ENCODE data around the gene GPRIN3. TPM values are rescaled to one million over a fixed set of nuclear protein-coding genes. Genes with fewer than 3 reads are reported as not detected.
"Not testable (repeated sequence)": the region's sequence is repeated elsewhere in the genome, so short reads cannot be mapped to it uniquely, and the experiment has no call there.

The GPRIN3 gene
- total RNA-seq, 1 donor from 2014 or later, result 7.4 TPM

DNA sequence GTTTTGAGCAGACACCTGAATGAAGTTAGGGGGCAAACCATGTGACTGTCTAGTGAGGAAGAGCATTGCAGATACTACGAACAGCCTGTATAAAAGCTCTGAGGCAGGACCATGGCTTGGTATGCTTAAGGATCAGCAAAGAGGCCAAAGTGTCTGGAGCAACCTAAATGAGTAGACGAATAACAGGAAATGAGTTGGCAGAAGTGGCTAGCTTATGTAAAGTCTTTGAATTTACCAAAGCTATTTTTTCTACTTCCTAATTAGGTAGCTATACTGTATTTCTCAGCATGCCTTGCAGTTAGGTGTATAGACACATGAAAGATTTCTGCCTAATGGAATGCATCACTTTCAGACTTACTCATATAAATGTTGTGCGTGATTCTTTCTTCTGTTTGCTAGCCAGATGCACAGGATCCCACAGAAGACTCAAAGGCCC lies 9.3 kb upstream of the GPRIN3 start:
- ATAC-seq (peak; percentile 13), DNase-seq (no peak)
- intact Hi-C loops (cut with micrococcal nuclease), result no loop called here

DNA sequence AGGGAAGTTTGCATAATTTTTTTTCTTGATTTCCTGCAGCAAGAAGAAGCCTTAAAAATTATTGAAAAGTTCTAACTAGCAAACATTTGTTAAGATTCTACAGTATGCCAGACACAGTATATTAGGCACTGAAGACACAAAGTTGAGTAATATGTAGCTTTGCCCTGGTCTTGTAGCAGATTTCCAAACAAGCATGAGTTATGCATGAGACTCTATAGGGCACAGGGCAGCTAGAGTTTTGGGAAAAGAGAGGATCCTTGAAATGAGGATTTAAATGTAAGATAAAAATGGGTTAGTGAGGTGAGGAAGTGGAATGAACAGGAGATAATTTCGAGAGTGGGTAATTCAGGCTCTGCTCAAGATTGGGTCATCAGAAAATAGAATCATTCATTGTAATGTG lies 8.6 kb upstream of the GPRIN3 start:
- intact Hi-C loops (cut with micrococcal nuclease), result no loop called here
- ATAC-seq (no peak), DNase-seq (no peak)

DNA sequence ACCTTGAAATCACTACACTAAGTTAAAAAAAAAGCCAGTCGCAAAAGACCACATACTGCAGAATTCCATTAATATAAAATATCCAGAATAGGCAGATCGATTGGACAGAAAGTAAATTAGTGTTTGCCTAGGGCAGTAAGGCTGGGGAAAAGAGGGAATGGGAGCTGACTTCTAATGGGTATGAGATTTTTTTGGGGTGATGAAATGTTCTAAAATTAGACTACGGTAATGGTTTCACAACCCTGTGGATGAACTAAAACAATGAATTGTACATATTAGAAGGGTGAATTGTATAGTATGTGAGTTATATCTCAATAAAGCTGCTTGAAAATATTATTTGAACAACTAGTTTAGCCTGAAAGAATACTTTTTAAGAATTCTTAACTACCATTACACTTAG lies 6.7 kb upstream of the GPRIN3 start:
- DNase-seq (no peak), ATAC-seq (no peak)
- intact Hi-C loops (cut with micrococcal nuclease), result no loop called here

DNA sequence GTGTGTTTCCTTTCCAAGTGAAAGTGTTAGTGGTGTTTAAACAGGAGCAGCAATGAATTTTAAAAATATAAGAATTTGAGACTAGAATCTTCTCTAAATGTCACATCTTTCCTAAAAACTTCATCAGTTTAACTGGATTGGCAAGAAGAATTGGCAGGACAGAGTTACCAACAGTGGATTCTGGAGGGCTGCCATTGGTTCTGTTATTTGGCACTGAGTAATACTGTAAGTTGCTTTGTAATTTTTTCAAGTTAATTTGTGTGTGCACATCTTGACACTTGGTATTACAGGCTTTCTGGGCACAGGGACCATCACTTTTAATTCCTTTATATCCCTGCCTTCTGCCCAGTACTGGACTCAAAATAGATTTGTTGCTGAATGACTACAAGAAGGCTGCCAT lies 4.5 kb upstream of the GPRIN3 start:
- no peak for DNase-seq
- intact Hi-C loops (cut with micrococcal nuclease), result no loop called here
- ATAC-seq, result no peak

DNA sequence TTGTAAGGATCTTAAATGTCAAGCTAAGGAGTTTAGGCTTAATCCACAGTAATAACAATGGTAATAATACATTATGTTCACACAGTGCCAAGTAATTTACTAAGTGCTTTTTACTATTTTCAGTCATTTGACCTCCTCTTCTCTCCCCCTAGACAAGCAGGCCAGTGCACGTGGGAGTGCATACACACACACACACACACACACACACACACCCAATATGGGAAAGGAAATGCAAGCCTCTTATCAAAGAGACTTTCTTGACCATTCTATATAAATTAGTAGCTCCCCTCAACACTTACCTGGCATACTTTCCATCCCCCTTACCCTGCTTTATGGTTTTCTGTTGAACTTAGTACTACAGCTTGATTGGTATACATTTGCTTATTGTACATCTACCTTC lies 3.8 kb upstream of the GPRIN3 start:
- intact Hi-C loops (cut with micrococcal nuclease), result no loop called here

DNA sequence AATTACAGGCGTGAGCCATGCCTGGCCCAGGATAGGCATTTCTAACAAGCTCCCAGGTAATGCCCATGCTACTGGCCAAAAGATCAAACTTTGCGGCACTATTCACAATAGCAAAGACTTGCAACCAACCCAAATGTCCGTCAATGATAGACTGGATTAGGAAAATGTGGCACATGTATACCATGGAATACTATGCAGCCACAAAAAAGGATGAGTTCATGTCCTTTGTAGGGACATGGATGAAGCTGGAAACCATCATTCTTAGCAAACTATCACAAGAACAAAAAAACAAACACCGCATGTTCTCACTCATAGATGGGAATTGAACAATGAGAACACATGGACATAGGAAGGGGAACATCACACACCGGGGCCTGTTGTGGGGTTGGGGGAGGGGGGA lies 1.6 kb upstream of the GPRIN3 start:
- not testable (repeated sequence) for DNase-seq, ATAC-seq
- intact Hi-C loops (cut with micrococcal nuclease), result loop anchor here (10.0 kb wide), 1 partner anchor 54 kb away; no protein-coding TSS in a partner anchor

More for the DNA sequence above, 3.8 kb upstream of the GPRIN3 start:
- DNase-seq (no peak), ATAC-seq (no peak)

DNA sequence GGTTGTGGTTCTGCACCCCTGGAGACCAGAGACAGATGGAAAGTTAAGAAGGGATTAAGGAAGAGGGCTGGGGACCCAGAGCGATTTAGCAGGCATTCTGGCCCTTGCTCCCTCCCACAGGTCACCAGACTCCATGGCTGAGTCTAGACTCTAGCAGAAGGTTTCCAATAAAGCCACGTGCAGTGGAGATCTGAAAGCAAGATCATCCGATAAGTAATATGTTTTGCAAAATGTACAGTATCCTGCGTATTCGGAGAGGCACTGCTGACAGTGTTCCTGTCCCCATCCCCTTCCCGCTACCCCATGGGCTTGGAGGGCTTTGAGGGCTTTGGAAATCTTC lies 531 bp upstream of the GPRIN3 start:
- intact Hi-C loops (cut with micrococcal nuclease), result loop anchor here (10.0 kb wide), 1 partner anchor 53 kb away; no protein-coding TSS in a partner anchor
- ATAC-seq (peak; percentile 32), DNase-seq (no peak)

DNA sequence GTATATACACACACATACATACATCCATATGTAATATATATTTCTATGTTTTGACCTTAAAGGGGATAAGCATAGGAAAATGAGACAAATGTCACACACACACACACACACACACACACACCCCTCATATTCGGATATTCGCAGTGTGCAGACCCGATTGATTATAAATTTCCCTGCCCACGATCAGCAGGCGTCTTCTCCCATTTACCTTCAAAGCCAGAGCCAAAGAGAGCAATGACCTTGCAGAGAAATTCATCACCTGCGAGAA lies 488 bp downstream of the GPRIN3 start:
- DNase-seq (no peak), ATAC-seq (no peak)
- intact Hi-C loops (cut with micrococcal nuclease), result loop anchor here (10.0 kb wide), 1 partner anchor 52 kb away; no protein-coding TSS in a partner anchor

DNA sequence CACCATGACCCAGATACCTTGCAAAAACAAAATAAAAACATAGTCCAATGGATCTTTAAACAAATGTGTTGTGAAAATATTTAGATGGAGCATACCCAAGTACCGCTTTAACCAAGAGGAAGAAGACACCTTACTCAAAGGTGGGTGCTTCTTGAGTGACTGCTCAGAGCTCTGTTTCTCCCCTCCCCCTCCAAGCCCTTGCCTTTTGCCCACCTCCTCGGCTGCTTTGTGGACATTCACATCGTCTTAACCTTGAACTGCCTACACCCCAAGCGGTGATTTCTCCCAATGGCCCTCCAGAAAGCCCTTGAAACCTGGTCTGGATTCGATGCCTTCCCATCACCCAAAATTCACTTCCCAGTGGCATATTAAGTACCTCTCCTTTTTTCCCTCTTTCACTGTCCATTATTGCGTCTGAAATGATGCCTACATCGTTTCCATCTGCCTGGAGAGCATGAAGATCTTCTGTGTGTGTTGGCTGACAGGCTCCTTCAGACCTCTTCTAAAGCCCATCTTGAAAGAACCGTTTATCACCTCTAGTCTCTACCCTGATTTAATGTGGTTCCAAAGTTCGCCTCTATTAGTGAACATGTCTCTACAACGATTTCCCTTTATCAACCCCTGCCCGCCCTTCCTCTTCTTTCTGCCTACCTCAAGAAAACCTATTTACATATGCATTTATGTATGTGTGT lies 968 bp downstream of the GPRIN3 start:
- ATAC-seq (peak; percentile 25), DNase-seq (no peak)
- intact Hi-C loops (cut with micrococcal nuclease), result loop anchor here (10.0 kb wide), 1 partner anchor 52 kb away; no protein-coding TSS in a partner anchor

DNA sequence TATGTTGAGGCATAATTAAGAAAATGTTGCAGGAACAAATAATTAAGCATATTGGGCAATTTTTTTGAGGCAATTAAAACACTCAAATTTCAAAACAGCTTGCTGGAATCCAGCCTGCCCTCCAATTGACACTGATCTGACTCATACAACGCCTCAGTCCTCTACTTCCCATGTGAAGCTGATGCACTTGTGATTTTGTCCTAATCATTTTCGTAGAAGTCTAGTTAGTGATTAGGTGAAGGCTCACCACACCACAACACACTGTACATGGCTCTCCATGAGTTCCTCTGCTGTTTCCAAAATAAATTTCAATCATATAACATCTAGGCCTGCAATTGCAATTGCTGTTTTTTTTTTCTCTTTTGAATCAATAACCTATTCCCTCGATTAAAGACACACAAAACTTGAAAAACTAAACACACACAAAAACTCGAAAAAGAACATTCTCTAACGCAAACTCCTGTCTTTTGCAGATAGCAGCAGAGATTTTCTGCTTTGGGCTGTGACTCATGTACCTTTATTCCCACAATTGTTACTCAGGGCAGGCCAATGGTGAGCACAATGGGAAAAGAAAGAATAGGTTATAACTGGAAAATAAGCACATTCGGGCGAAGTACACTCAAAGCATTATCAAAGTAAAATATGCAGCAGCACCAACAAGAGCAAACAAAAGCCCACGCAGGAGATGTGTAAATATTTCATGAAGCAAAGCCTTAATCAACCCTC lies 1.7 kb downstream of the GPRIN3 start:
- intact Hi-C loops (cut with micrococcal nuclease), result loop anchor here (10.0 kb wide), 1 partner anchor 51 kb away; no protein-coding TSS in a partner anchor
- ATAC-seq, result peak; percentile 28
- no peak for DNase-seq

DNA sequence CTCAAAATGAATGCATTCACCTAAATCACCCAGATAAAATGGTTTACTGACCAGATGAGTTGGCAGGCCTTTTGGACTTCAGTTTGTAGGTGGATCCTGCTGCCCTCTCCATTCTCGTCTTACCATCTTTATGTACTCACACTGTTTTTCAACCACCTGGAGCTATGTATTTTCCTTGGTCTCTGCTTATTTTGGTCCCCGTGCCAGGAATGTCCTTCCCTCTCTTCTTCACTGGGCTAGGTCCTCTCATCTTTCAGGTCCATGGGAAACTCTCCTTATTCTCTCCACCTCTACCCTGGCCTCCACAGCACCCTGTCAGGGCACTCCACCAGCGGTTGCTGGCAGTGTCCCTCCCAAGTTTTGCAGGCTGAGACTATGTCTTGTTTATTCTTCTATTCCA lies 2.6 kb downstream of the GPRIN3 start:
- ATAC-seq, result no peak
- intact Hi-C loops (cut with micrococcal nuclease), result loop anchor here (10.0 kb wide), 1 partner anchor 50 kb away; no protein-coding TSS in a partner anchor
- no peak for DNase-seq

DNA sequence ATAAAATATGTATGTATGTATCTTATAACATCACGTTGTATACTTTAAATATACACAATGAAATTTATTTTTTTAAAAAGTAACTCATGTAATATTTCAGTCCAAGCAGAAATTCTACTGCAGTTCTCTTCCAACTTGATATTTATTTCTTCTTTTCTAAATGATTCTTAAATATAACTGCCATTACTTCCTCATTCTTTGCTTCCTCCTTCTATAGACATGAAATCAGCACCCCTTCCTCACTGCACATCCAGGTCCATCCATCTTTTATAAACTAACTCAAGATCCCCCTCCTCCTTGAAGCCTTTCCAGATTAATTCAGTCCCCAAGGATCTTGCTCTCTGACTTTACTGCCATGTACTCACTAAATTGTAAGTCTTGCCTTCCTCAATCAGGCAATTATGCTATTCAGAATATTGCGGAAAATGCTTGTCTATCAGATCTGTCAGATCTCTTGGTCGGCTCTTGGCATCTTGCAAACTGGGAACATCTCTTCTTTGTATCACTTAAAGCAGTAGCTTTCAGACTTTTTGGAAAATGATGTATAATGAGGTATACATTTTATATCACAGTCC lies 3.7 kb downstream of the GPRIN3 start:
- ATAC-seq (no peak), DNase-seq (no peak)
- intact Hi-C loops (cut with micrococcal nuclease), result loop anchor here (10.0 kb wide), 1 partner anchor 49 kb away; no protein-coding TSS in a partner anchor

DNA sequence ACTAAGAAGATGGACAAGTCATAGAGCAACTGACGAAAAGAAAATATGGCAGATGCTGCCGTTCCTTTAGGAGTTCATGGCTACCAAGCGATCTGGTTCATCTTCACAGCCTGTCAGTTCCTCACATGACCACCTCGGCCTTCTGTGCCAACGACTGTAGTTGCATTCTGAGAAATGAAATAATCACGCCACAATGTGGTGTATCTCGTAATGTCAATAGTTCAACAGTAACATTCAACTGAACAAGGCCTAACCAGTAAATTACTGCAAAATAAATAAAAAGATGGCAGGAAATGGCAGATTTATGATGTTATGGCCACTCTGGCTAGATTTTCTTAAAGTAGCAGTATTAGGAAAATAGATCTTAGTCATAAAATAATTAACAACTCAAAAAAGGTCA lies 4.4 kb downstream of the GPRIN3 start:
- peak; percentile 24 for ATAC-seq
- peak; percentile 35 for DNase-seq
- intact Hi-C loops (cut with micrococcal nuclease), result loop anchor here (10.0 kb wide), 1 partner anchor 48 kb away; no protein-coding TSS in a partner anchor

DNA sequence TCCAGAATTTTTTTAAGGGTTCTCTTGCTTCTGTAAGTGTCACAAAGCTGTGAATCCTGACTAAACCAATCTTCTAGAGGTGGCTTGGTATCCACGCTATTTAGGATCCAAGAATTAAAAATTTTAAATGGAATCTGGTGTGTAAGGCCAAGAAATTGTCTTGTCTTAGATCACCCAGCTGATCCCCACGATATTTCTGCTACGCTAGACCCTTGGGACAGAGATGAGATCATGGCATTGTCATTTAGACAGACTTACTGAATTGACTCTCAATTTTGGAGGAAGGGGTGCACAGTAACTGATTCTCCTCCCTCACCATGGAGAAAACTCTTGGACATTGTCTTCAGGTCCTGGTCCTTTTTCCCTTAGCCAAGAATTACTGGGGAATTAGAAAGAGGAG lies 5.7 kb downstream of the GPRIN3 start:
- intact Hi-C loops (cut with micrococcal nuclease), result loop anchor here (10.0 kb wide), 1 partner anchor 47 kb away; no protein-coding TSS in a partner anchor
- no peak for DNase-seq
- ATAC-seq, result no peak

DNA sequence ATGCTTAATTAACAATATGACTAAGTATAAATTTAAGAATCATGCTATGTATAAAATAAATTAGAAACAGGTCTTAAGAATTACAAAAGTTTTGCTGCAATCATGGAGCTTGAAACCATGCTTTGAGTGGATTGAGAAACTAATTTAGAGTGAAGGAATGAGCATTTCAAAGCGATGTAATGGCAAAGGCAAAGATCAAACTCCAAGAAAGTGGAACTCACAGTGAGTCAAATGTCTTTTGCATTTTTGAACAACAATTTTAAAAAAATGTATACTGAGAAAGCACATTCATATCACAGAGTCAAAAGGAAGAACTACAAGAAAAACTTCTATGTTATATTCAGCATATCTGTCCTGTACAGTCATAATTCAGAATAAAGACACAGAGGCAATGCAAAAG lies 6.6 kb downstream of the GPRIN3 start:
- DNase-seq (no peak), ATAC-seq (no peak)
- intact Hi-C loops (cut with micrococcal nuclease), result loop anchor here (10.0 kb wide), 1 partner anchor 46 kb away; no protein-coding TSS in a partner anchor

DNA sequence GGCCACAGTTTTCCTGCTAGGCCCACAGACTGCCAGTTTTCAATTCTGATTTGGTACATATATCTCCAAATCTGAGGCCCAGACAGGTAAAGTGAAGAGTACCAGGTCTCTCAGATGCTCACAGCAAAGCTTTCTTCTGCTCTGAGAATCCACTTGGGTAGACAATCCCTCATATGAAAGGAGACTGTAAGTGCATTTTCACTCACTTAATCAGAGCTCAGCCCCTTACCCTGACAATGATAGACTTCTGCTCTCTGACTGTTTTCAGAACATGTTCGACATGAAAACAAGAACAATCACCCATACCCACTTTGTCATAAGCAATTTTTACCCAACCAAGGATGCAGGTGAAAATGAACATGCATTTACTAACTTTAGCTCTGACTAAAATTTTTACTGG lies 7.1 kb downstream of the GPRIN3 start:
- DNase-seq (no peak), ATAC-seq (no peak)
- intact Hi-C loops (cut with micrococcal nuclease), result loop anchor here (10.0 kb wide), 1 partner anchor 46 kb away; no protein-coding TSS in a partner anchor

DNA sequence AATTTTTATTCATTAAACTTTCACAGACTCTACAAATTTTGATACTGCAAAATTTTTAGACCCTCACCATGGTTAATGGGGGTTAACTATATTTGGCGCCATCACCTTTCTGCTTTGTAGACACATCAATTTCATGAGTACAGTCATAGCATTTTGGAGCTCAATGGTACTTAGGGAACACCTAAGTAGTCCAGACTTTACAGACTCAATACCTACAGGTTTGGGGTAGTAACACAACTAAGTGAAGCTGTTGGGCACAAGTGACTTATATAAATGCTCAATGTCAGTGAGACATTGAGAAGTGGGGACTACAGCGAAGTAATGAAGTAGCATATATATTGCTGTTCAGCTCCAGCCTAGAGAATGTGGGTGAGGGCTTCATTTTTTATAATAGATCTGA lies 7.5 kb downstream of the GPRIN3 start:
- intact Hi-C loops (cut with micrococcal nuclease), result loop anchor here (10.0 kb wide), 1 partner anchor 45 kb away; no protein-coding TSS in a partner anchor
- ATAC-seq, result no peak
- no peak for DNase-seq

DNA sequence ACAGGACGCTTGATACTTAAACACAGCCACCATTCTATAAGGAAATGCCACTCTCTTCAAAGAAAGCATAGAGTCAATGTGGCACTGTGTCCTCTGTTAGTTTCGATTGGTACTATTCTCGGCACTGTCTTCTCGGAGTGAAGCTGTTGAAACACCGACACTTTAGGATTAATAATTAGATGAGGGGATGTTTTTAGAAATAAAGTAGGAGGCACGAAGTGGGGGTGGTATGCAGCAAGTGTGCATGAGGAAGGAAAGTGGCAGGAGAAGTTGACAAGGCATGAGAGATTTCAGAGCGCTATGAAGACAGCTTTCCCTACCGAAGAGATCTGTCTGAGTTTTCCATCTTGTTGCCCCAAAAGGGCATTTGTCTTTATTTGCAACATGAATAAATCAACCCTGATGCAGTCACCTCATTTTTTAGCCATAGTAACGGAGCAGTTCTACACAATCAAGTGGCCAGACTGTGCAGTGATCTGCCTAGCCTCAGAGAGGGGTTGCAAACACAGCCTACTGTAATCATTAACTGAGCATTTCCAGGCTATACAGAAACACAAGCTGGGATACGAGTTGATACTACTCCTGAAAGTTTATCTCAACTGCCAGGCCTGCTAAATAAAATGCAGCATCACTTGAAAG lies 8.3 kb downstream of the GPRIN3 start:
- DNase-seq (no peak), ATAC-seq (peak; percentile 58)
- intact Hi-C loops (cut with micrococcal nuclease), result no loop called here

DNA sequence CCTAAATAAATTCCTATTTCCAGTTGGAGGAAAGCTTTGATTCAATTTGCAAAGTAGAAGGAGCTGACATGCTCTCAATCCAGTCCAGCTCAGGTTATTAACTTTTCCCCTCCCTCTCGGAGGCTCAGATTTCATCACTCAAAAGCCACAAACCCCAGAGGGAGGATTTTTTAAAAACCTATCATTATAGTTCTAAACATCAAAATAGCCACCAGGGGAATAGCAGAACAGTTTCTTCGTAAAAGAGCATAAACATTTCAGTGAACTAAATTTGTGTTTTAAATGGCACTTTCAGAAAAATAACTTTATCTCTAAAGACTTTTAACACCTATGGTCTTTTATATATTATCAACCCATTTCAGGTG lies 8.8 kb downstream of the GPRIN3 start:
- DNase-seq (no peak), ATAC-seq (peak; percentile 45)
- intact Hi-C loops (cut with micrococcal nuclease), result no loop called here

DNA sequence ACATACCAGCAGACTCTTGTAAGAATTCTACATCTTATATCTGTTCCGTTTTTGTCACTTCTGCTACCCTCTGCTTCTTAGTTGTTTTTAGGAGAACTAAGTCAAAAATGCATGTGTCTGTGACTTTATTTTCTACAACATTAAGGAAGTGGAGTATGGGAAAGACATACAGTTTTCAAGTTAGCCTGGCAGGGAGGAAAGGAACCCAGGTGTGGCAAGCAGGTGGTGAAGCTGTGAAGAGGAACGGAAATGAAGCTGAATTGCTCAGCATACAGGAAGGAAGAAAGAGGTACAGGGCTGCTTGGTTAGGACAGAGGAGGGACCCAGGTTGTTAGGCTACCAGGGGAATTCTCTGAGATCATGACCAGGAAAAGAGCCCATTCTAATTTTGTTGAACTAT lies 9.4 kb downstream of the GPRIN3 start:
- no peak for DNase-seq
- intact Hi-C loops (cut with micrococcal nuclease), result no loop called here
- peak; percentile 40 for ATAC-seq
